HepG2 (cell line): ENCODE results near the gene A3GALT2. TPM values are rescaled to one million over a fixed set of nuclear protein-coding genes. Genes with fewer than 3 reads are reported as not detected.

ENCODE experiments used
- ARNTL ChIP-seq: sonication (generic); formaldehyde crosslinking; IDR thresholded peaks from 2 replicates; pipeline ENCODE4 v1.4.0; 2020; ENCODE audit warnings: mild to moderate bottlenecking, missing genetic modification reagents
- CREB1 ChIP-seq, 2 experiments: fragments of 450-650 bp in 1 of 2; IDR thresholded peaks; 2 replicates each; pipeline ENCODE4 v1.6.1; 2016 to 2017; ENCODE audit warnings: control low read depth in 1 of 2, mild to moderate bottlenecking in 1 of 2, missing compliant biosample characterization in 1 of 2, missing genetic modification characterization in 1 of 2
- E2F1 ChIP-seq: sonication (generic); formaldehyde crosslinking; IDR thresholded peaks from 2 replicates; pipeline ENCODE4 v1.5.0; 2020; ENCODE audit warnings: missing genetic modification reagents
- ELF3 ChIP-seq: IDR thresholded peaks from 2 replicates; pipeline ENCODE4 v1.6.1; 2016; ENCODE audit warnings: missing genetic modification reagents, missing compliant biosample characterization
- HMGXB3 ChIP-seq: sonication (generic); formaldehyde crosslinking; IDR thresholded peaks from 2 replicates; pipeline ENCODE4 v1.4.0; 2020; ENCODE audit warnings: missing genetic modification reagents, borderline replicate concordance
- TFDP1 ChIP-seq: IDR thresholded peaks from 2 replicates; pipeline ENCODE4 v1.6.1; 2016; ENCODE audit warnings: missing compliant biosample characterization, missing genetic modification reagents, borderline replicate concordance
- ZNF407 ChIP-seq: sonication (generic); formaldehyde crosslinking; IDR thresholded peaks from one replicate; pipeline ENCODE4 v1.5.1; 2020; ENCODE audit warnings: mild to moderate bottlenecking, missing genetic modification reagents; ENCODE audit errors: not compliant biosample characterization
- ZNF512B ChIP-seq: sonication (generic); formaldehyde crosslinking; IDR thresholded peaks from 2 replicates; pipeline ENCODE4 v1.5.1; 2020; ENCODE audit warnings: missing genetic modification reagents, mild to moderate bottlenecking, borderline replicate concordance
- ZNF772 ChIP-seq: sonication (generic); formaldehyde crosslinking; IDR thresholded peaks from 2 replicates; pipeline ENCODE4 v1.5.0; 2020; ENCODE audit warnings: mild to moderate bottlenecking, missing genetic modification reagents
- polyA plus RNA-seq, 8 experiments: library from polyadenylated mRNA; depleted of rRNA in 3 of 8; stranded (reverse) in 7 of 8; unstranded in 1 of 8; fragments of >200 nt; fragmentation: Illumina TruSeq in 4 of 8; extraction: Trizol in 4 of 8; gene quantifications; 2 replicates each; pipeline versions ENCODE4 v1.2.1 to v1.2.3, GENCODE V29; 2011 to 2016; ENCODE audit warnings: low read depth in 4 of 8, missing spikeins in 1 of 8, mixed read lengths in 1 of 8; ENCODE audit not compliant: insufficient read depth in 1 of 8
- total RNA-seq, 5 experiments: library from RNA; depleted of rRNA; stranded (reverse); fragments of >200 nt; fragmentation: Illumina TruSeq; extraction: Trizol; gene quantifications; 2 replicates each; pipeline ENCODE4 v1.2.3, GENCODE V29; 2016; ENCODE audit warnings: low read depth in 1 of 5

A3GALT2 gene
- total and polyA plus RNA-seq, 2 of the 13 experiments (the other 11 are each of a cell fraction or from before 2014, with no cell fraction given): not detected

GRCh38 chr1:33342041-33342723 is 21.3 kb upstream of the A3GALT2 start (continued):
- no peak for TF ChIP-seq ZNF512B (CRISPR knock-in tag)
- no peak for TF ChIP-seq ZNF407 (CRISPR knock-in tag)
- TF ChIP-seq ELF3 (CRISPR knock-in tag): peak; percentile 95
- TF ChIP-seq E2F1: no peak
- peak; percentile 67; the same call in 1 of the 2 replicates for TF ChIP-seq ARNTL (CRISPR knock-in tag)
- no peak for TF ChIP-seq CREB1 (IDR thresholded peaks at IDR 0.05)
- TF ChIP-seq CREB1 (CRISPR knock-in tag; IDR thresholded peaks at IDR 0.05): peak; percentile 80
- TF ChIP-seq TFDP1: peak; percentile 64; the same call in 1 of the 2 replicates
- peak; percentile 92 for TF ChIP-seq ZNF772 (CRISPR knock-in tag)
- TF ChIP-seq HMGXB3: peak; percentile 86; the same call in 1 of the 2 replicates
